ENCODE results near the gene C5. TPM values are rescaled to one million over a fixed set of nuclear protein-coding genes. Genes with fewer than 3 reads are reported as not detected.

Gene C5
- total RNA-seq = 3.4 and 4.0 TPM in 2 replicates

GRCh38 chr9:121050128-121050988 is at the start of gene C5:
Gene C5 (minus strand): TSS chr9:121050275. CDS start chr9:121050246, 29 bp downstream.

DNA sequence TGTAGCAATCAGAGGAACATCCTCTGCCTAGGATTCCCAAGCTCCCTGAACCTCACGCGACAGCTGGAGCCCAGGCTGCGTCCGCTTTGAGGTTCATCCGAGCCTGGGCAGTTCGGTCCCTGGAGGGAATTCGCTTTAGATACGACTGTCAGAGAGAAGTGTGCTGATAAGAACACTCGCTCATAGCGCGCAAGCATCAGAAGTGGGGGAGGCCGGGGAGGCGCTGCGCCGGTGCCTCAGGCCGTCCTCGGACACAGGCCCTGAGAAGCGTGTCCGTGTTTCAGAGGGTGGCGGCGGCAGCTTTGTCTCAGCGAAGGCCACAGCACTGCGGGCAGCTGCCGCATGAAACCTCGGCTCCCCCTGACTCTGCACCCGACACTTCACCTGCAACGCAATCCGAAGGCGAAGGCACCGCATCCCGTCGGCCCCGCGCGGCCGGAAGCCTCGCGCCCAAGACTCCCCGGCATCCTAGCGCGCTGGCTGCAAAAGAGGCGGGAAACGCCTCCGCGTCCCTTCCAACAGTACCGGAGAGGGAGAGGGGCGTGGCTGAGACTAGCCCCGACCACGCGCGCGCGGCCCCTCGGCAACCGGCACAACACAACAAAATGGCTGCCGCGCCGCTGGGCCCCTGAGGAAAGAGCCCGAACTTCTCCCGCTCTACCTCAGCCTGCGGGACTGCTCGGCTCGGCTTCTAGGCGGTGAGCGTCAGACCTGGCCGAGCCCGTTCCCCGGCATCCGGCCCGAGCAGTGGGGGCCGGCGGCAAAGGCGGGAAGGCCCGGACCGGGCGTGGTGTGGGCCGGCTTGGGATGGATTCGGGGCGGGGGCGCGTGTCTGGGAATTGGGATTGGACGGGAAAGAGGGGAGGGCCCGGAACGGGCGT is 24.5 kb upstream of the C5 start, which contains the start of gene CNTRL:
Gene CNTRL, plus strand, starts transcription at position 586 of the 881 bp plus-strand sequence. CDS start 13,372 bp downstream, outside the sequence.

DNA sequence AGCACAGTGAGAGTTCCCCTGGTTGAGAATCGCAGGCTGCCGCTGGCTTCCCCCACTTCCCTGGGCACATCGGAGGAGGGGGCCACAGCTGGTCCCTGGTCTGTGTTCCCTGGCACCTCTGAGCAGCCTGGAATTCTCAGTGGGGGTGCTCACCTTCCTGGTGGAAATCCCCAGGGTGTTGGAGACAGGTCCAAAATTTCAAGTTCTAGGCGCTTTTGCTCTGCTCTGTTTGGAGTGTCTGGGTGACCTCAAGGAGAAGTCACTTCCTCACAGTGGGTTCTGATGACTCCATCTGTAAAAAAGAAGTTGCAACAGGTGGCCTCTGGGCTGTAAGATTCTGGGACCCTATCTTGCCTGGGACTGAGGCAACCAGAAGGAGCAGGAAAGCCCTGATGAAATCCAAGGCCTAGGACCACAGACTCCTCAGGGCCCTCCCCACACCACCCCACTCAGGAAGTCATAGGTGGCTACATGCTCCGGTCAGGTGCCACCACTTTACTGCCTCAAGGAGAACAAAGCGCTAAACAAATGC is 123.6 kb downstream of the C5 start, which contains the start of gene TRAF1:
Gene TRAF1, minus strand, starts transcription at position 400 of the 532 bp plus-strand sequence. CDS start 721 bp downstream, outside the sequence.

Other genes with a start within 250 kb of the C5 start
- gene PSMD5, start 207.4 kb downstream of the C5 start, total RNA-seq = 58.0 and 62.5 TPM in 2 replicates
- 50.4 and 82.0 TPM in 2 replicates for gene PHF19, start 173.1 kb downstream of the C5 start, total RNA-seq
- 1.1 and 1.3 TPM in 2 replicates for gene TRAF1, start 123.5 kb downstream of the C5 start, total RNA-seq
- 18.8 and 23.3 TPM in 2 replicates for gene CNTRL, start 24.7 kb upstream of the C5 start, total RNA-seq
- 73.5 and 78.5 TPM in 2 replicates for gene RAB14, start 151.6 kb upstream of the C5 start, total RNA-seq
- gene GSN, start 217.9 kb upstream of the C5 start, total RNA-seq = 146 and 150 TPM in 2 replicates